ENCODE measurements around the gene RAB30. TPM values are rescaled to one million over a fixed set of nuclear protein-coding genes. Genes with fewer than 3 reads are reported as not detected.

RAB30 gene
- total RNA-seq, 2 experiments from 2014 or later: 9.8 to 10.9 TPM

DNA sequence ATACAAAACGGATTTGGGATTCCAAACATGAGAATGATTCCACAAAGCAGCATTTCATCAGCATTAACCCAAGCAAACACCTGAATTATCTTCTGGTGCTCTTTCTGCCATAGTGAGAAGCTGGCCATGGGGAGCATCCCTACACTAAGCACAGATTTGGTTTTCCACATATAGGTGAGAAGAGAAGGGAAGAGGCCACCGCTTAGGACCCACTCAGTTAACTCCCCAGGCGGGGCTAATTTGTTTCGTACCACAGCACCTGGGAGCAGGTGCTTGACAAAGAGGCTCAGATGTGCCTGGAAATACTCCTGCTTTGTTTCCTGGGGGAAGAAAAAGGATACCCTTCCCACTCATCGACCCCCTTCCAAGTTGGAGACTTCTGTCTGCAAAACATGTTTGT is 64.2 kb downstream of the RAB30 start:
- Mint-ChIP-seq H3K4me3 (no peak overlapping the region), H3K9me3 (no peaks in the 10 kb centered on the region), H3K27me3 (no peaks in the 10 kb centered on the region), H3K36me3 (ENCODE audit: low read depth) (peaks cover 11% of the 10 kb centered on the region), H3K27ac (no peak overlapping the region), H3K4me1 (ENCODE audit: low read depth) (peaks cover 69% of the 10 kb centered on the region)
- TF ChIP-seq, protein P1, sequence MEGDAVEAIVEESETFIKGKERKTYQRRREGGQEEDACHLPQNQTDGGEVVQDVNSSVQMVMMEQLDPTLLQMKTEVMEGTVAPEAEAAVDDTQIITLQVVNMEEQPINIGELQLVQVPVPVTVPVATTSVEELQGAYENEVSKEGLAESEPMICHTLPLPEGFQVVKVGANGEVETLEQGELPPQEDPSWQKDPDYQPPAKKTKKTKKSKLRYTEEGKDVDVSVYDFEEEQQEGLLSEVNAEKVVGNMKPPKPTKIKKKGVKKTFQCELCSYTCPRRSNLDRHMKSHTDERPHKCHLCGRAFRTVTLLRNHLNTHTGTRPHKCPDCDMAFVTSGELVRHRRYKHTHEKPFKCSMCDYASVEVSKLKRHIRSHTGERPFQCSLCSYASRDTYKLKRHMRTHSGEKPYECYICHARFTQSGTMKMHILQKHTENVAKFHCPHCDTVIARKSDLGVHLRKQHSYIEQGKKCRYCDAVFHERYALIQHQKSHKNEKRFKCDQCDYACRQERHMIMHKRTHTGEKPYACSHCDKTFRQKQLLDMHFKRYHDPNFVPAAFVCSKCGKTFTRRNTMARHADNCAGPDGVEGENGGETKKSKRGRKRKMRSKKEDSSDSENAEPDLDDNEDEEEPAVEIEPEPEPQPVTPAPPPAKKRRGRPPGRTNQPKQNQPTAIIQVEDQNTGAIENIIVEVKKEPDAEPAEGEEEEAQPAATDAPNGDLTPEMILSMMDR (IDR thresholded peaks at IDR 0.05): no peak
- ChIA-PET POLR2A (interaction anchor here (0.6 to 1.9 kb wide), 5 partner anchors 9 to 157 kb away, joined by 3 to 8 read pairs (median 4); no protein-coding TSS in a partner anchor), CTCF (interaction anchor here (0.7 to 1.7 kb wide), 8 partner anchors 10 to 140 kb away, joined by 3 to 6 read pairs (median 4); no protein-coding TSS in a partner anchor)
- ATAC-seq (no peak), DNase-seq (no peak)
- intact Hi-C loops (cut with micrococcal nuclease): loop anchor here (5.0 to 10.0 kb wide), 2 partner anchors 45 to 47 kb away; no protein-coding TSS in a partner anchor

GRCh38 chr11:83006877-83007330 is 64.8 kb downstream of the RAB30 start:
- CTCF ChIA-PET: interaction anchor here (0.7 to 1.7 kb wide), 10 partner anchors 11 to 139 kb away, joined by 3 to 6 read pairs (median 4); no protein-coding TSS in a partner anchor

DNA sequence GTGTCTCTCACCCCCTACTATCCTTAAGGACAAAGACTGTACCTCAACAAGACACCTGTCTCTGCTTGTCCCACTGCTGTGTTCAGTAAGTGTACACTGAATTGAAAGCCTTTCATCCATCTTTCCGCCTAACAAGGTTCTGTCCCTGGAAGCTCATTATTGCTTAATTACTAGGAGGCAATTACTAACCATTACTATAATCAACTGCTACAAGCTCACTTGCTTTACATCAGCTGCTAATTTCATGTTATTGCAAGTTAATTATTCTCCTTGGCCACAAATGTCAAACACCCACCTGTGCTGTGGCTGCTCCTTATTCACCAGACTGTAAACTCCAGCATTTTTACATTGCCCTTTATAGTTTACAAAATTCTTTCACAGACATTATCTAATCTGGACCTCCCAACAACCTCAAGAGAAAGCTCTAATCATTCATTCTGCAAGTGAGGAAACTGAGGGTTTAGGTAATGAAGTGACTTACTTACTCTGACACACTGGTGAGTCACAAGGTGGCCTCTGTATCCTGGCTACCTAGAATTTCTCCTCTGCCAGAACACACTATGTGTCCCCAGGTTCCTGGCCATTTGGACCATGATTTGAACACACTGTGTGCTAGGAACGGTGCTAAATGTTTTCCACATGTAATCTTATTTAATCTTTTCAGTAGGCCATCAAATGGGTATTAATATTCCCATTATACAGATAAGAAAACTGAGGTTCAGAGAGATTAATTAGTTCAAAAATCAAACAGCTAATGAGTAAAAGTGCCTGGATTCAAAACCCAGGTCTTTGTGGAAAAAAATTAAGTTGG is 66.7 kb downstream of the RAB30 start:
- peaks cover 11% of the 10 kb centered on the region for H3K36me3 Mint-ChIP-seq (ENCODE audit: low read depth)
- ChIA-PET POLR2A (interaction anchor here (0.9 to 3.1 kb wide), 6 partner anchors 9 to 254 kb away, joined by 3 to 13 read pairs (median 4); partner anchors contain the start of genes PRCP and RAB30), CTCF (interaction anchor here (1.2 to 1.6 kb wide), 3 partner anchors 9 to 29 kb away, joined by 3 to 4 read pairs (median 4); no protein-coding TSS in a partner anchor)
- peaks cover 72% of the 10 kb centered on the region for H3K4me1 Mint-ChIP-seq (ENCODE audit: low read depth)
- no peaks in the 10 kb centered on the region for H3K27me3 Mint-ChIP-seq
- no peak overlapping the region for H3K4me3 Mint-ChIP-seq
- TF ChIP-seq, protein P1 (IDR thresholded peaks at IDR 0.05): no peak
- H3K9me3 Mint-ChIP-seq: no peaks in the 10 kb centered on the region
- intact Hi-C loops (cut with micrococcal nuclease): loop anchor here (5.0 to 10.0 kb wide), 2 partner anchors 43 to 50 kb away; no protein-coding TSS in a partner anchor
- H3K27ac Mint-ChIP-seq: peak overlapping the region; percentile 37
- peak; percentile 49 for DNase-seq
- ATAC-seq: peak; percentile 69

More at GRCh38 chr11:83006877-83007330, 64.8 kb downstream of the RAB30 start:
- peaks cover 69% of the 10 kb centered on the region for H3K4me1 Mint-ChIP-seq (ENCODE audit: low read depth)
- no peaks in the 10 kb centered on the region for H3K9me3 Mint-ChIP-seq
- DNase-seq (peak; percentile 40), ATAC-seq (peak; percentile 28)
- H3K36me3 Mint-ChIP-seq (ENCODE audit: low read depth): peaks cover 11% of the 10 kb centered on the region
- no peaks in the 10 kb centered on the region for H3K27me3 Mint-ChIP-seq
- TF ChIP-seq, protein P1 (IDR thresholded peaks at IDR 0.05): no peak
- peak overlapping the region; percentile 84 for H3K27ac Mint-ChIP-seq
- POLR2A ChIA-PET: interaction anchor here (0.6 to 3.1 kb wide), 9 partner anchors 9 to 157 kb away, joined by 3 to 13 read pairs (median 4); partner anchors contain the start of gene RAB30
- intact Hi-C loops (cut with micrococcal nuclease): loop anchor here (5.0 to 10.0 kb wide), 2 partner anchors 45 to 48 kb away; no protein-coding TSS in a partner anchor
- H3K4me3 Mint-ChIP-seq: no peak overlapping the region

- ChIA-PET CTCF (interaction anchor here (1.5 kb wide), 1 partner anchor 154 kb away, joined by 4 read pairs; no protein-coding TSS in a partner anchor), POLR2A (interaction anchor here (1.1 to 1.2 kb wide), 2 partner anchors 10 to 43 kb away, joined by 3 read pairs; no protein-coding TSS in a partner anchor)
- no peak for ATAC-seq
- Mint-ChIP-seq H3K4me1 (ENCODE audit: low read depth) (peaks cover 73% of the 10 kb centered on the region), H3K27ac (peak overlapping the region; percentile 2), H3K27me3 (no peaks in the 10 kb centered on the region), H3K4me3 (no peak overlapping the region), H3K9me3 (no peaks in the 10 kb centered on the region), H3K36me3 (ENCODE audit: low read depth) (peaks cover 7% of the 10 kb centered on the region)
- intact Hi-C loops (cut with micrococcal nuclease): loop anchor here (10.0 kb wide), 1 partner anchor 52 kb away; no protein-coding TSS in a partner anchor
- TF ChIP-seq, protein P1 (IDR thresholded peaks at IDR 0.05): no peak
- DNase-seq: no peak
Observed at GRCh38 chr11:83002522-83002921, 69.2 kb downstream of the RAB30 start.

Measured in activated CD8-positive, alpha-beta T cell treated with anti-CD3 and anti-CD28 coated beads for 36 hours (primary cell).